GM12892 (cell line): ENCODE data around the gene BIRC3.

Experiments
- DNase-seq: peaks from one replicate; pipeline ENCODE4 v3.0.0; 2011; ENCODE audit not compliant: insufficient read length
- FAIRE-seq: peaks from 2 replicates; lab custom pipeline; 2011; peaks lifted over from hg19 to GRCh38; lab: Jason Lieb, UNC
- POLR2A ChIP-seq: IDR thresholded peaks from 2 replicates; pipeline ENCODE4 v1.6.1; 2011; ENCODE audit warnings: low read depth, low read length, control low read depth
- POLR2AphosphoS5 ChIP-seq: IDR thresholded peaks from 2 replicates; pipeline ENCODE4 v1.6.1; 2011; ENCODE audit warnings: low read depth, low read length, control low read depth
- TAF1 ChIP-seq: IDR thresholded peaks from 2 replicates; pipeline ENCODE4 v1.6.1; 2011; ENCODE audit warnings: low read depth, mild to moderate bottlenecking, control low read depth, low read length, borderline replicate concordance

Gene BIRC3

DNA sequence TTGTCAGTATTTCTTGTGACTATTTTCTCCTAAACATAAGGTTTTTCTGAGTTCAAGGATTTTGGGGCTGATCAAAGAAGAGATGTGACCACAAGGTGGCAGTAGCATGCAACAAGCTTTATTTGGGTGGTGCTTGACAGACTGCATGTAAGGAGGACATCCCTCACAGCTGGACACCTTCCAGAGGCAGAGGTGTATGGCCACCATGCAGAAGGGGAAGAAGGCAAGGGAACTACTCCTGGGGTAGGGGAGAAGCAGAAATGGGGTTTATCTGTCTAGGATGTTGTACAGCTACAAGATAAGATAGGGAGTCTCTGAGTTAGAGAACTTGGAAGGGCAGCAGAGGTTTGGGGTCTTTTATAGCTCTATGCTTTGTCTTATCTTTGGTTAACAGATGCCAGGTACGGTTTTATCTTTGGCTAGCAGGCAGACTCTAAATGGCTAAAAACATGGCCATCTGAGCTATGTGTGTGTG, 24.6 kb downstream of the BIRC3 start:
- DNase-seq: no peak

DNA sequence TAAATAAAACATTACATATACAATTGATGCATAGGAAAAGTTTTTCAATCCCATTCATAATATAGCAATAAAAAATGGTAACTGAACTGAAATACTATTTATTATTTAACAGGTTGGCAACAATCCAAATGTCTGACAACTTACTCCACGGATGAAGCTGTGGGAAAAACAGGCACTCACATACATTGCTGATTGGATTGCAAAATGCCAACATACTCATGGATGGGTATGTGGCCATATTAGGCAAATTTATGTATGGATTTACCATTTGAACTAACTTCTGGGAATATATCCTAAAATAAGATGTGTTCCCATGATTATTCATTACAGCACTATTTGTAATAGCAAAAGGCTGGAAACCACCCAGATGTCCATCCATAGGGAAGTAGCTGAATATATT, 26.5 kb downstream of the BIRC3 start:
- TF ChIP-seq POLR2AphosphoS5: no peak
- no peak for TF ChIP-seq POLR2A
- TF ChIP-seq TAF1: no peak
- DNase-seq: no peak
- FAIRE-seq: peak; percentile 50

More for the DNA sequence above, 24.6 kb downstream of the BIRC3 start:
- TF ChIP-seq TAF1: no peak
- TF ChIP-seq POLR2AphosphoS5: no peak
- TF ChIP-seq POLR2A: no peak
- peak; percentile 100 for FAIRE-seq

- no peak for DNase-seq
- peak; percentile 87 for FAIRE-seq
- TF ChIP-seq POLR2AphosphoS5 (no peak), TAF1 (no peak), POLR2A (no peak; the same call in 1 of the 2 replicates)
Measured at GRCh38 chr11:102345904-102346303, 28.6 kb downstream of the BIRC3 start.

DNA sequence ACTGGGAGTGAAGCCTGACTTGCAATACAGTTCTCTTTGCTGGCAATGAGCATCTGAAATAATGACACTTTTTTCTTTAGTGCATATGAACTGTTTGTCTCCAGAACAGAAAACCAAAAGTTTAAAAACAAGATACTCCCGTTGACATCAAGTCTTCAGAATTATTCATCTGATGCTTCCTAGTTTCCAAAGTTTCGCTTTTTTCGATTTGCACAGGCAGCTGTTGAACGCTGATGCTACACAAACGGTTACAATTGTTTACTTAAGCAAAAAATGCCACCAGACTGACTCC, 29.1 kb downstream of the BIRC3 start:
- FAIRE-seq (no peak), DNase-seq (no peak)
- TF ChIP-seq POLR2A (no peak), POLR2AphosphoS5 (no peak), TAF1 (no peak)

GRCh38 chr11:102346748-102347461, 29.6 kb downstream of the BIRC3 start, which contains the start of gene BIRC2:
TSS of gene BIRC2 (plus strand) at chr11:102347214. CDS start at chr11:102349855, 2,641 bp downstream.
- DNase-seq (peak; percentile 58), FAIRE-seq (peak; percentile 99)
- TF ChIP-seq TAF1 (no peak; the same call in 1 of the 2 replicates), POLR2A (peak; percentile 80), POLR2AphosphoS5 (peak; percentile 86)

GRCh38 chr11:102347462-102348370, 30.4 kb downstream of the BIRC3 start:
- TF ChIP-seq POLR2AphosphoS5 (no peak; the same call in 1 of the 2 replicates), POLR2A (no peak), TAF1 (no peak)
- FAIRE-seq: no peak
- DNase-seq: no peak

GRCh38 chr11:102357116-102357515, 39.8 kb downstream of the BIRC3 start:
- TF ChIP-seq TAF1: no peak
- TF ChIP-seq POLR2AphosphoS5: no peak
- no peak for TF ChIP-seq POLR2A
- FAIRE-seq (peak; percentile 33), DNase-seq (no peak)

GRCh38 chr11:102359372-102359771, 42.1 kb downstream of the BIRC3 start:
- no peak for FAIRE-seq
- no peak for DNase-seq
- no peak for TF ChIP-seq POLR2A
- no peak for TF ChIP-seq TAF1
- no peak for TF ChIP-seq POLR2AphosphoS5

GRCh38 chr11:102360681-102361080, 43.4 kb downstream of the BIRC3 start:
- DNase-seq: no peak
- TF ChIP-seq POLR2A: no peak
- TF ChIP-seq TAF1: no peak
- no peak for TF ChIP-seq POLR2AphosphoS5
- no peak for FAIRE-seq

DNA sequence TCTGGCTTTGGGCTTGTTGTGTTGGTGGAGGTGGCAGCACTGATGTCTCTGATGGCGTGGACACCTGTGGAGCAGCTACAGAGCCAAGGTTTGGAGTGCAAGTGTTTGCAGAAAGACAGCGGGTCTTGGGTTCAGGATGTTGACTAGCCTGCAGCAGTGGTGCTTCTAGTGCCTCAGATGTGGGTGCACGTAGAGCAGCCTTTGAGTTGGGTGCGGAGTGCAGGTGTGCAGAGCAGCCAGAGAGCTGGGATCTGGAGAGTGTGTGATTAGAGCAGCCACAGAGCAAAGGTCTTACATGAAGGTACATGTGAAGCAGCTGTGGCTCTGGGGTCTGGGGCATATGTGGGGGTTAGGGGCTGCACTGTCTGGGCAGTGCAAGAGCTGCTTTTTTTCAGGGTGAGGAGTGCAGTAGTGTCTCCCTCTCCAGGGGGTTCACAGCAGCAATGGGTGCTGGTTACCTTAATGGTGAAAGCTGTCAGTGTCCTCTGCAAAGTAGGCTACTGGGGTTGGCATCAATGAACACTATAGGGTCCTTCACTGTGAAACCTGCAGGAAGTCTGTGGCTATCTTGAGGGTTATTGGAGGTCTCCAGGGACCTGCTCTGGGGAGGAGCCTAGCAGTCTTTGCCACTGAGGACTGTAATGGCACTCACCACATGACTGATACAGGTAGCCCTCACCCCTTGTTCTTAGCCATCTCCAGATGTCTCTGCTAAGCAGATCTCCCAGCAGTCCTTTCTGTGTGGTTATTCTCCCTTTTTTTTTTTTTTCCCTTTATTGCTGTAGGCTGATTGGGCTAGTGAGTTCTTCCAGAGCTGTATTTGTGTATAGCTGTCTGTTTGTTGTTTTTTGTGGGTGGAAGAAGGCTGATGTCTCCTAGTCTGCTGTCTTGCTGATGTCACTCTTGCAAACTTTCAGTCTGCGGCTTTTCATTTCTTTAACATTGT, 44.1 kb downstream of the BIRC3 start:
- no peak for DNase-seq
- peak; percentile 89 for FAIRE-seq
- TF ChIP-seq POLR2A: no peak
